ENCODE measurements around the gene PCYOX1L. TPM values are rescaled to one million over a fixed set of nuclear protein-coding genes. Genes with fewer than 3 reads are reported as not detected.

The PCYOX1L gene
- total RNA-seq, 4 donors from 2014 or later: 0.75 to 5.4 (median 2.8) TPM

- TF ChIP-seq POLR2A (IDR thresholded peaks at IDR 0.05): peak; percentile 58
- TF ChIP-seq CTCF (IDR thresholded peaks at IDR 0.05): peak in 1 of 5 experiments; percentile 5
- TF ChIP-seq POLR2AphosphoS5 (IDR thresholded peaks at IDR 0.05): peak; percentile 76 to 91 (median 82)
- no peak for TF ChIP-seq EP300 (IDR thresholded peaks at IDR 0.05; ENCODE audit: low read depth)
- H3K36me3 ChIP-seq: peaks cover 0 to 14% (median 7%) of the 10 kb centered on the region in 4 donors
- peak within 1 kb of the TSS; percentile 50 to 84 (median 61) for H3K4me3 ChIP-seq
- peaks cover 4 to 28% (median 12%) of the 10 kb centered on the region in 4 donors for H3K4me1 ChIP-seq
- no peaks in the 10 kb centered on the region for H3K27me3 ChIP-seq
- no peaks in the 10 kb centered on the region for H3K9me3 ChIP-seq
- in situ Hi-C loops (cut with MboI; ENCODE audit: low pct_ligation_motif_present in 1 of 4, low pct_unique_long_range_greater_than_20kb in 1 of 4, low sequenced_read_pairs in 3 of 4): loop anchor here in 1 of 4 donors (25.0 kb wide), 1 partner anchor 217 kb away; the partner anchor contains the start of gene CSNK1A1
- 0 to 1% methylated on average over 2 to 42 of the region's 54 CpGs for WGBS, 2 donors (ENCODE audit: low coverage in 1 of 2)
- H3K27ac ChIP-seq: peak within 1 kb of the TSS; percentile 76 to 91 (median 87)
- intact Hi-C loops (cut with DNase I; ENCODE audit: low total_unique reads): no loop called here
- peak; percentile 96 for DNase-seq
These were observed 12.5 kb upstream of the PCYOX1L start, which contains the start of gene GRPEL2 for GRCh38 chr5:149345147-149345891. TSS of gene GRPEL2 (plus strand) at chr5:149345499. CDS start at chr5:149345540, 41 bp downstream.

DNA sequence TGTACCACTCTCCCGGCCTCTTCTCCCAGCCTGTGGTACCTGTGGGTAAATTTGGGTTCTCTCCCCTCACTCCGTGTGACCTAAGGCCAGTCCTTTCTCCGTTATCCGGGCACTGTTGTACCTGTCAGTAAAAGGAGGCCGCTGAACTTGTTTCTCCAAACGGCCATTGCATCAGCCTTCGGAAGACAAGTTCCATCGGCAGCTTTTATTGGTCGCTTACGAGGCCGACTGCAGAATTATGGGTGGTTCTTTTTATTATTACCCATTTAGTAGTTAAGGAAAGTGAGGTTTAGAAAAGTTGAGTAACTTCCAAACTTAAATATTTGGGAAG lies 12.0 kb upstream of the PCYOX1L start:
- Histone ChIP-seq H3K36me3 (peaks cover 0 to 20% (median 10%) of the 10 kb centered on the region in 4 donors), H3K9me3 (no peaks in the 10 kb centered on the region), H3K4me3 (peak overlapping the region; percentile 50 to 84 (median 61)), H3K4me1 (peaks cover 4 to 28% (median 12%) of the 10 kb centered on the region in 4 donors), H3K27ac (peak overlapping the region; percentile 76 to 91 (median 87)), H3K27me3 (no peaks in the 10 kb centered on the region)
- 2% methylated on average over 11 of the region's 11 CpGs; no CpG with 5 or more reads in 1 of the 2 donors for WGBS, 2 donors (ENCODE audit: low coverage in 1 of 2)
- no peak for DNase-seq
- intact Hi-C loops (cut with DNase I; ENCODE audit: low total_unique reads): no loop called here
- in situ Hi-C loops (cut with MboI; ENCODE audit: low pct_ligation_motif_present in 1 of 4, low pct_unique_long_range_greater_than_20kb in 1 of 4, low sequenced_read_pairs in 3 of 4): loop anchor here in 1 of 4 donors (25.0 kb wide), 1 partner anchor 216 kb away; the partner anchor contains the start of gene CSNK1A1
- TF ChIP-seq CTCF (IDR thresholded peaks at IDR 0.05) (no peak), POLR2A (IDR thresholded peaks at IDR 0.05) (no peak), EP300 (IDR thresholded peaks at IDR 0.05; ENCODE audit: low read depth) (no peak), POLR2AphosphoS5 (IDR thresholded peaks at IDR 0.05) (no peak)

GRCh38 chr5:149348518-149348917 lies 9.3 kb upstream of the PCYOX1L start:
- H3K27me3 ChIP-seq: no peaks in the 10 kb centered on the region
- peaks cover 4 to 28% (median 12%) of the 10 kb centered on the region in 4 donors for H3K4me1 ChIP-seq
- H3K27ac ChIP-seq: peak overlapping the region in 1 of 4 donors; percentile 15
- intact Hi-C loops (cut with DNase I; ENCODE audit: low total_unique reads): no loop called here
- H3K36me3 ChIP-seq: peaks cover 0 to 43% (median 16%) of the 10 kb centered on the region in 4 donors
- 76 to 80% methylated on average over 1 of the region's 1 CpG for WGBS, 2 donors (ENCODE audit: low coverage in 1 of 2)
- DNase-seq: no peak
- no peaks in the 10 kb centered on the region for H3K9me3 ChIP-seq
- TF ChIP-seq CTCF (IDR thresholded peaks at IDR 0.05): no peak
- no peak for TF ChIP-seq EP300 (IDR thresholded peaks at IDR 0.05; ENCODE audit: low read depth)
- no peak for TF ChIP-seq POLR2AphosphoS5 (IDR thresholded peaks at IDR 0.05)
- no peak for TF ChIP-seq POLR2A (IDR thresholded peaks at IDR 0.05)
- in situ Hi-C loops (cut with MboI; ENCODE audit: low pct_ligation_motif_present in 1 of 4, low pct_unique_long_range_greater_than_20kb in 1 of 4, low sequenced_read_pairs in 3 of 4): loop anchor here in 1 of 4 donors (25.0 kb wide), 1 partner anchor 214 kb away; the partner anchor contains the start of gene CSNK1A1
- H3K4me3 ChIP-seq: no peak overlapping the region

DNA sequence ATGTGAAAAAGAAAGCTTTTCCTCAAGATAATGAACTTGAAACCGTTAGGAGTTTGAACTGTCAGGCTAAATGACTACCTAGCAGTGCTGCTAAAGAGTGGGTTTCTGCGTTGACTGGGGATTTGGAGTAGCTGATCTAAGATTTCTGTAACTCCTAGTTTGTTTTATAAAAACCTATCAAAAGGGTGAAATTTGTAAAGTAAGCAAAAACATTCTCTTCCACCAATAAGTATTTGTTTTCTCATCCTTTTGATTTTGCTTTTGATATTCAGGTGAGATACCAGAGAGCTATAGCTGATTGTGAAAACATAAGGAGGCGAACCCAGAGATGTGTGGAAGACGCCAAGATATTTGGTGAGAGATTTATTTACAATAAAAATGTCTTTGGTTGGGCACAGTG lies 8.5 kb upstream of the PCYOX1L start:
- no peak overlapping the region for H3K27ac ChIP-seq
- in situ Hi-C loops (cut with MboI; ENCODE audit: low pct_ligation_motif_present in 1 of 4, low pct_unique_long_range_greater_than_20kb in 1 of 4, low sequenced_read_pairs in 3 of 4): loop anchor here in 1 of 4 donors (25.0 kb wide), 1 partner anchor 213 kb away; the partner anchor contains the start of gene CSNK1A1
- H3K4me3 ChIP-seq: no peak overlapping the region
- no peaks in the 10 kb centered on the region for H3K9me3 ChIP-seq
- WGBS, 2 donors (ENCODE audit: low coverage in 1 of 2): 88 to 89% methylated on average over 4 of the region's 4 CpGs
- no peak for TF ChIP-seq POLR2A (IDR thresholded peaks at IDR 0.05)
- intact Hi-C loops (cut with DNase I; ENCODE audit: low total_unique reads): no loop called here
- H3K4me1 ChIP-seq: peaks cover 4 to 25% (median 10%) of the 10 kb centered on the region in 4 donors
- peaks cover 0 to 43% (median 16%) of the 10 kb centered on the region in 4 donors for H3K36me3 ChIP-seq
- H3K27me3 ChIP-seq: no peaks in the 10 kb centered on the region
- DNase-seq: no peak

All from transverse colon (tissue), 4 donors.